KG1 (cell line): ENCODE results near the gene TRIM67.
"Not testable (repeated sequence)": the region's sequence is repeated elsewhere in the genome, so short reads cannot be mapped to it uniquely, and the experiment has no call there.

Experiments
- DNase-seq: peaks from one replicate; lab custom pipeline; 2025; lab: John Stamatoyannopoulos, UW

The TRIM67 gene

DNA sequence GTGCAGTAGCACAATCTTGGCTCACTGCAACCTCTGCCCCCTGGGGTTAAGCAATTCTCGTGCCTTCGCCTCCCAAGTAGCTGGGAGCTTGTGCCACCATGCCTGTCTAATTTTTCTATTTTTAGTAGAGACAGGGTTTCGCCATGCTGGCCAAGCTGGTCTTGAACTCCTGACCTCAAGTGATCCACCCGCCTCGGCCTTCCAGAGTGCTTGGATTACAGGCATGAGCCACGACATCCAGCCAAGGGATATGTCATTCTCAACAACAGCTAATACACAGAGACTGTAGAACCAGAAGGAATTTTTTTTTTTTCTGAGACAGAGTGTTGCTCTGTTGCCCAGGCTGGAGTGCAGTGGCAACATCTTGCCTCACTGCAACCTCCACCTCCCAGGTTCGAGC is 3.7 kb upstream of the TRIM67 start:
- not testable (repeated sequence) for DNase-seq

DNA sequence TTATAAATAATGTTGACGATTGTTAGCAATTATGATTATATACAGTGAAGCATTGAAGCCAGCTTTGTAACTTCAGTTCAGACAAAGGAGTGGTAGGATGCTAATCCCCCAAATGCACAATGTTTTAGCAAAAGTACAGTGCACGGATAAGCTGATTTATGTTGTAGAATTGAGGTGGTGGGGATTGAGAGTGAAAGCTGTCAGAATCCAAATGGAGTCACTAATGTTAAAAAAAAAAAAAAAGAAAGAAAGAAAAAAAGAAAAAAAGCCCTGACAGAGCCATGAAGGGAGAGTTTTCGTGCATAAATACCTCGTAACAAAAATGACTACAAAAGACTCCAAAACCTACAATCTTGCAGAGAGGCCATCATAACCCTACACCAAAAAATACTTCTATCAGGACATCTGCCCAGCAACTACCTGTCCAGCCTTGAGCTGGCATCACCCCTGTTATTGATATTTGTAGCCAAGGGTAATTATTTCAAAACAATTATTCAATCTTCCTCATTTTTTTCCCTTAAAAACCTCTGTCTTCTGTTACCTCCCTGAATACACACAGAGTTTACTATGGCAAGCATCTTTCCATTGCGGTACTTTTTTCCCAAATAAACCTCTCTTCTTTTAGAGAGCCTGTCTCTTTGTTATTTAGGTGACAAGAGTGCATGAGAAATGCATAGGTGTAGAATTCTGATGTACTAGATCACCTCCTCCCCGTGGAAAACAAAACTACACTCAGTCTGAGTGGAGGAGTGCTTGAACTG is 2.5 kb upstream of the TRIM67 start:
- no peak for DNase-seq

DNA sequence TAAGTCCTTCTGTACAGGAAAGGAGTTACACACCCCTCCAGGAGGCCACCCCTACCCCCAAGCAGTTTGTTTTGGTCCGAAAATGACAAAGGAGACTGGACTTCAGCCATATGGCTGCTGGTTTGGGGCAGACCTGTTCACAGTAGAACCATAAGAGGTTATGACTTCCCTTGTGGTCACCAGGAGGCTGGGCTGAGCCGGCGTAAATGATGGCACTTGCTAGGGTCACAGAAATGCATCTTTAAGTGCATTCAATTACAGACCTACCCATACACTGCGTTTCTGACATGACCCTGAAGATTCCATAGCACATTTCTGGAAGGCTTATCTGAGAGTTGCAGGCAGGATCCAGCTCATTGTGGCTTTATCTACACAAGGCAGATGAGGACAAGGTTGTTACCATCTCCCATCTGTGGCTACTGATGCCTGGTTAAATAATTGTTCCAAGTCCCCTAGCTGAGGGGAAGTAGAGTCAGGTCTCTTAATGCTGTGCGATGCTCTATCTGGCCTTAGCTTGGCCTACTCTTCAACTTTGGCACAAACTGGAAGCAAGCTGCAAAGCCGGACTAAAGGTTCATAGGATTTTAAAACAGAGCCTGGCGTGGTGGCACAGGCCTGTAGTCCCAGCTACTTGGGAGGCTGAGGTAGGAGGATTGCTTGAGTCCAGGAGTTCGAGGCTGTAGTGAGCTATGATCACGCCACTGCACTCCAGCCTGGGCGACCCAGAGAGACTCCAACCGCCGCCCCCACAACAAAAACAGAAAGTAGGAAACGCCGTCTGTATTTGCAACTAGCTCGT is 1.7 kb upstream of the TRIM67 start:
- no peak for DNase-seq

- no peak for DNase-seq
Measured at GRCh38 chr1:231160895-231161666, 777 bp upstream of the TRIM67 start.

DNA sequence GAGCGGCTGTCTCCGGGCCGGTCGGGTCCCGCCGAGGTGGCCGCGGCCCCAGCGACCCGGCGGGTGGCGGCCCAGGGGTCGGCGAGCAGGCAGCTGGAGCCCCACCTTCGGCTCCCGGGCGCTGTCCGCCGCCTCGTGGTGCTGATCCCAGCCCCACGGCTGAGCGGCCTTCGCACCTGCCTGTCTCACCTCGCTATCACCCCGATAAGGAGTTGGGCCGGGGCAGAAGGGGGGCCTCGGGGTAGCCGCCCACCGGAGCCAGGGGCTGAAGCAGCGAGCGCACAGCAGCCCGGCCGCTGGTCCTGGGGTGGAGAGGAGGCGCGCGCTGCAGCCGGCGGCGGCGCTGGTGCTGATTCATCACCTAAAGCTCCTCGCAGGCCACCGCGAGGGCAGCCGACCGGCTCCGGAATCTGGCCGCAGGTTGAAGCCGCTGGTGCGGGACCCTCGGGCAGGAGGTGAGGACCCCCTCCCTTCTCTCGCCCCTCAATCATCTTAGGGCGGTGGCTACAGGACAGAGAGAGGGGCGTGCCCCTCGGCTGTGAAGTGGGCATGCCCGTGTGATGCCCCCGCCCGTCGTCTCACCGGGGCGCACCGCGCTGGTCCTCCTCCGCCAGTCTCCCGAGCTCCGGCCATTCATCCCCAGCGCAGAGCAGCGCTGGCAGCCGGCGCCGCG is 575 bp downstream of the TRIM67 start:
- DNase-seq, result no peak

DNA sequence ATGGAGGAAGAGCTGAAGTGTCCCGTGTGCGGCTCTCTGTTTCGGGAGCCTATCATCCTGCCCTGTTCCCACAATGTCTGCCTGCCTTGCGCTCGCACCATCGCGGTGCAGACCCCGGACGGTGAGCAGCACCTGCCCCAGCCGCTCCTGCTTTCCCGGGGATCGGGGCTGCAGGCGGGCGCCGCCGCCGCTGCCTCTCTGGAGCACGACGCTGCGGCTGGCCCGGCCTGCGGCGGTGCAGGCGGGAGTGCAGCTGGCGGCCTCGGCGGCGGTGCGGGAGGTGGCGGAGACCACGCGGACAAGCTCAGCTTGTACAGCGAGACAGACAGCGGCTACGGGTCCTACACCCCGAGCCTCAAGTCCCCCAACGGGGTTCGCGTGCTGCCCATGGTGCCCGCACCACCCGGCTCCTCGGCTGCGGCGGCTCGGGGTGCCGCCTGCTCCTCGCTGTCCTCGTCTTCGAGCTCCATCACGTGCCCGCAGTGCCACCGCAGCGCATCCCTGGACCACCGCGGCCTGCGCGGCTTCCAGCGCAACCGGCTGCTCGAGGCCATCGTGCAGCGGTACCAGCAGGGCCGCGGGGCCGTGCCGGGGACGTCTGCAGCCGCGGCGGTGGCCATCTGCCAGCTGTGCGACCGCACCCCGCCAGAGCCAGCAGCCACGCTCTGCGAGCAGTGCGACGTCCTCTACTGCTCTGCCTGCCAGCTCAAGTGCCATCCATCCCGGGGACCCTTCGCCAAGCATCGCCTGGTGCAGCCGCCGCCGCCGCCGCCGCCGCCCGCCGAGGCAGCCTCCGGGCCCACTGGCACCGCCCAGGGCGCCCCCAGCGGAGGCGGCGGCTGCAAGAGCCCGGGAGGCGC is 1.3 kb downstream of the TRIM67 start:
- DNase-seq, result no peak

- no peak for DNase-seq
Measured at GRCh38 chr1:231163830-231164427, 2.1 kb downstream of the TRIM67 start.

DNA sequence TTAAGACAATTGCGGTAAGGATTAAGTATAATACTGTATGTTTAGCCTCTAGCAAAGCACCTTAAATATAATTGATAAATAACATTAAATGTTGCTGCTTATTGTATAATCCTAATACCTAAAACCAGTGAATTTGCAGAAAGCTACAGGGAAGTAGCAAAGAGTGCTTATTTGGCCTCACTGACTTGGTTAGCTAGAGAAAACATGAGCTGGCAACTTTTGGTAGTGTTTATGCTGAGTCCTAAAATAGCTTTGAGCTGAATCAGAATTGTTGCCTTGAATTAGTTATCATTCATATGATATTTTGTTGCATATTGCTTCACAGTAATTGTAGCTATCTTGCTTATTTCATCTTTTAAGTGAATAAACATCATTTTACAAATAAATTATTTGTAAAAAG is 3.5 kb downstream of the TRIM67 start:
- DNase-seq, result no peak

- DNase-seq, result no peak
Measured at GRCh38 chr1:231166398-231166797, 4.5 kb downstream of the TRIM67 start.

DNA sequence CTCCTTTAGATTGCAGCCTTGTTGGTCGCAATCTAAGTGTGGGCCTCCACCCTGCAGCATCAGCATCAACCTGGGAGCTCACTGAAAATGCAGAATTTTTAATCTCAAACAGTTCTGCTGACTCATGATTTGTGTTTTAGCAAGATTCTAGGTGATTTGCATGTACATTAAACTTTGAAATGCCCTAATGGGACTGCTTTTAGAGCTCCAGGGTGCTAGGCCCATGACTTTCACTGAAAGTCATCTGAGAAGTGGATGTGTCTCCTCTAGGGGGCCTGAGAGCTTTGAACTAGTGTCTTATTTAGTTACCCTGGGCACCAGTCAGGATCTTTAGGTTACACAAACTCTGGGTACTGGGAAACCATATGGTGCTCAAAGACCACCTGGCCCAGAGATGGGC is 9.0 kb downstream of the TRIM67 start:
- DNase-seq, result no peak

DNA sequence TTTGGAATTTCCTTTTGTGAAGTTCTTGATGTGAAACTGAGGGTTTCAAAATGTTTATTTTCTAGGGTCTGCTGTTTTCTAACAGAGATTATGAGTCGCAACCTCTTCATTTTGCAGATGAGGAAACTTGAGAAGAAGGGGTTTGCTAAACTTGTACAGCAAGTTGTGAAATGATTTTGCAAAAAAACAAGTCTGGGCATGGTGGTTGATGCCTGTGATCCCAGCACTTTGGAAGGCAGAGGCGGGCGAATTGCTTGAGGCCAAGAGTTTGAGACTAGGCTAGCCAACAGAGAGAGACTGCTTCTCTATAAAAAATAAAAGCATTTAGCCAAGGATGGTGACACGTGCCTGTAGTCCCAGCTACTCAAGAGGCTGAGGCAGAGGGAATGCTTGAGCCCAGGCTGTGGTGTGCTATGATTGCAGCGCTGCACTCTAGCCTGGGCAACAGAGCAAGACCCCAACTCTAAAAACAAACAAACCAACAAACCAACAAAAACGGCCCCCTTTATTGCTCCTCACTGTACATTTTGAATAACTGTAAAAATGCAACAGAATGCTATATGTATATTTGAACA is 9.9 kb downstream of the TRIM67 start:
- no peak for DNase-seq

DNA sequence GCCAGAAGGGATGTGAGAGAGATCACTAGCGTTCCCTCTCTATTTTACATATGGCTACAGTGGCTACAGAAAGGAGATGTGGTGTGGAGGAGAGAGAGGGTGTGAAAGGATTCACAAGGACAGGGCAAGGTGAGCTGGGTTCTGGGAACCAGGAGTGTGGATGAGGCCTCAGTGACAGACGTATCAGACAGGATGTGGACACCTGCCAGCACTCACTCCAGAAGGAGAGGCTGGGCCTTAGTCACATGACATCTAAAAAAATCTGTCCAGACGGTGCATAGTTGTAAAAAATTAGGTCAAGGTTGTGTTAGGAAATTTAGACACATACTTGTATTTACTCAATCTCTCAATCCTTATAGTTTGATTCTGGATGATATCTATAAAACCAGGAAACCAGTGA is 10.6 kb downstream of the TRIM67 start:
- no peak for DNase-seq

DNA sequence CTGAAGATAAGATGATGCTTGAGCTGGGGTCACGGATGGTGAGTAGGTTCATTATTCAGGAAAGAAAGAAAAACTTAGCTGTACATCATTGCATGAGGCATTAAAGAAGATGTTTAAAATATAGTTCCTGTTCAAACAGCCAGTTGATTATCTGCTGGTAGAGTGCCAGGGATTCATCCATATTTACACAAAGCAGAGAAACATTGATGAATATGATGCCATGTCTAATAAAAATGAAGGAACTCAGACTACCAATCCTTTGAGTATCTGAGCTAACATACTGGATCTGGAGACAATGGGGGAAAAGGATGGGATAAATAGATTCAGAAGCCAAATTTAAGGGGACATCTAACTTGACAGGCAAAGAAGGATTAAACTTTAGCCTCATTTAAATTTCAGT is 14.6 kb downstream of the TRIM67 start:
- no peak for DNase-seq

DNA sequence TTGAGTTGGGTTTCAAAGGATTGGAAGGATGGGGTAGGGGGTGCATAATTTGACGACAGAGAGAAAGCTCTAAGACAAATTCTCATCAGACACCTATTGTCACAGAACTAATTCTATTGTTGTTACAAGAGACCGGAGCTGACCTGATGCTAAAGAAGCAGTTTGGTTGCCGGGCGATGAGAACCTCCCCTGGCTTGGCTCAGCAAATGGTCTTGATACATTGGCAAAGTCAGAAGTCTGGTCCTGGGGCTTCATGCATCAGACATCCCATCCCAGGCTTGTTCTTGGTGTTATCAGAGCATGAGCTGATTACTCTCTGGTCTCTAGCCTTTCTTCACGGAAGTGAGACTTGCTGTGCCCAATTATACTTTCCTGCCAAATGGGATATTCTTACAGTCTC is 15.4 kb downstream of the TRIM67 start:
- no peak for DNase-seq

DNA sequence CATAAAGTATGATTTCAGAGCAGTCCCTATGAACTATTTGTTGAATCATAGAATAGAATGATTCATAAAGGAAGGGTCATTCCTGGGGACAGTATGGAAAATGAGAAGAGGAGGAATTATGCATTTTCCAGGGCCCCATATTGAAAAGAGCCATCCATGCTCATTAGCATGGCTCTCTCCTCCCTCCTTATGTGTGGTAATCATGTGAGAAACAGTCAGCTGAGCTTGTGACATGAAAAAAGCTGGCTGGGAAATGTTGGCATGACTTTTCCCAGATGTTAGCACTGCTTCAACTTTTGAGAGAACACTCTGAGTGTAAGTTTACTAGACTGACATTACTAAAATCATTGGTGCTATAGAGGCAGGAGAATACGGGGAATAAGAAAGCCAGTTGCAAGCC is 16.1 kb downstream of the TRIM67 start:
- DNase-seq, result no peak

- DNase-seq, result no peak
Measured at GRCh38 chr1:231178970-231179369, 17.1 kb downstream of the TRIM67 start.

- DNase-seq, result no peak
Measured at GRCh38 chr1:231180034-231180433, 18.2 kb downstream of the TRIM67 start.

GRCh38 chr1:231181271-231181670 is 19.4 kb downstream of the TRIM67 start:
- DNase-seq, result no peak

GRCh38 chr1:231182317-231182716 is 20.5 kb downstream of the TRIM67 start:
- DNase-seq, result no peak
